ENCODE measurements around the gene FZR1.

Gene FZR1

DNA sequence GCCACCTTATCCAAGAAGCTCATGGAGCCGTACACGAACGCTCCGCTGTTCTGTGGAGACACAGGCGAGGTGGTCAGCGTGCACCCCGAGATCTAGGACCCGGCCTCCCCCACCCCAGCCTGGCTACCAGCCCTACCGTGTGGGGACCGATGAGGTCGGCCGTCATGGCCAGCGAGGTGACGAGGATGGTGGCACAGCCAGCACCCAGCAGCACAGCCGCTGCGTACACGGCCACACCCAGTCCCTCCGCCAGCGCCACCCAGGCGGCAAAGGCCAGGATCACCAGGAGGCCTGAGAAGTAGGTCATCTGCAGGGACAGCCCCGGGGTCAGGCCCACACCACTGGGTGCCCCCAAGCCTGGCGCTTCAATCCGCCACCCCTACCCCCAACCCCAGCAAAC, 40.0 kb downstream of the FZR1 start:
- DNase-seq: no peak
- H3K36me3 Mint-ChIP-seq (ENCODE audit: low read depth): peaks cover 4% of the 10 kb centered on the region
- TF ChIP-seq, protein P1, sequence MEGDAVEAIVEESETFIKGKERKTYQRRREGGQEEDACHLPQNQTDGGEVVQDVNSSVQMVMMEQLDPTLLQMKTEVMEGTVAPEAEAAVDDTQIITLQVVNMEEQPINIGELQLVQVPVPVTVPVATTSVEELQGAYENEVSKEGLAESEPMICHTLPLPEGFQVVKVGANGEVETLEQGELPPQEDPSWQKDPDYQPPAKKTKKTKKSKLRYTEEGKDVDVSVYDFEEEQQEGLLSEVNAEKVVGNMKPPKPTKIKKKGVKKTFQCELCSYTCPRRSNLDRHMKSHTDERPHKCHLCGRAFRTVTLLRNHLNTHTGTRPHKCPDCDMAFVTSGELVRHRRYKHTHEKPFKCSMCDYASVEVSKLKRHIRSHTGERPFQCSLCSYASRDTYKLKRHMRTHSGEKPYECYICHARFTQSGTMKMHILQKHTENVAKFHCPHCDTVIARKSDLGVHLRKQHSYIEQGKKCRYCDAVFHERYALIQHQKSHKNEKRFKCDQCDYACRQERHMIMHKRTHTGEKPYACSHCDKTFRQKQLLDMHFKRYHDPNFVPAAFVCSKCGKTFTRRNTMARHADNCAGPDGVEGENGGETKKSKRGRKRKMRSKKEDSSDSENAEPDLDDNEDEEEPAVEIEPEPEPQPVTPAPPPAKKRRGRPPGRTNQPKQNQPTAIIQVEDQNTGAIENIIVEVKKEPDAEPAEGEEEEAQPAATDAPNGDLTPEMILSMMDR (IDR thresholded peaks at IDR 0.05): no peak
- H3K27ac Mint-ChIP-seq: peak overlapping the region; percentile 92
- H3K9me3 Mint-ChIP-seq: no peaks in the 10 kb centered on the region
- H3K27me3 Mint-ChIP-seq (ENCODE audit: low read depth, poor library complexity): no peaks in the 10 kb centered on the region
- no peak overlapping the region for H3K4me3 Mint-ChIP-seq
- H3K4me1 Mint-ChIP-seq: no peaks in the 10 kb centered on the region

DNA sequence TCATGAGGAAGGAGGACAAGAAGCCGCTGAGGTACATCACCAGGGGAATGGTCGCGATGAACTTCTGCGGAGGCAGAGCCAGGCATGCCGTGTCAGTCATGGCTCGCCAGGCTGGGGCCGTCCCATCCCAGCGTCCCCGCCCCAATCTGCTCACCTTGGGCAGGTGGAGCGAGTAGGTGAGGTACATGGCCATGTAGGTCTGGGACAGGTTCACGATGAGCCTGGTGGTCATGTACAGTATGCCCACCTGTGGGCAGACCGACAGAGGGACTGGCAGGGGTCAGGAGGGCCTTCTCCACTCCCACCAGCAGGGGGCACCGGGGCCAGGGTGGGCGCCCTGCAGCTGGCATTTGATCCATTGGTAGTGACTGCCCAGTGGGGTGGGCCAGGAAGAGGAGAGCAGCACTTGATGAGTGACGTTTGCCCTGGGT, 41.2 kb downstream of the FZR1 start:
- no peak for DNase-seq
- no peaks in the 10 kb centered on the region for H3K27me3 Mint-ChIP-seq (ENCODE audit: low read depth, poor library complexity)
- no peaks in the 10 kb centered on the region for H3K4me1 Mint-ChIP-seq
- H3K36me3 Mint-ChIP-seq (ENCODE audit: low read depth): peaks cover 4% of the 10 kb centered on the region
- H3K9me3 Mint-ChIP-seq: no peaks in the 10 kb centered on the region
- TF ChIP-seq, protein P1 (IDR thresholded peaks at IDR 0.05): peak; percentile 18
- no peak overlapping the region for H3K4me3 Mint-ChIP-seq
- H3K27ac Mint-ChIP-seq: no peak overlapping the region

DNA sequence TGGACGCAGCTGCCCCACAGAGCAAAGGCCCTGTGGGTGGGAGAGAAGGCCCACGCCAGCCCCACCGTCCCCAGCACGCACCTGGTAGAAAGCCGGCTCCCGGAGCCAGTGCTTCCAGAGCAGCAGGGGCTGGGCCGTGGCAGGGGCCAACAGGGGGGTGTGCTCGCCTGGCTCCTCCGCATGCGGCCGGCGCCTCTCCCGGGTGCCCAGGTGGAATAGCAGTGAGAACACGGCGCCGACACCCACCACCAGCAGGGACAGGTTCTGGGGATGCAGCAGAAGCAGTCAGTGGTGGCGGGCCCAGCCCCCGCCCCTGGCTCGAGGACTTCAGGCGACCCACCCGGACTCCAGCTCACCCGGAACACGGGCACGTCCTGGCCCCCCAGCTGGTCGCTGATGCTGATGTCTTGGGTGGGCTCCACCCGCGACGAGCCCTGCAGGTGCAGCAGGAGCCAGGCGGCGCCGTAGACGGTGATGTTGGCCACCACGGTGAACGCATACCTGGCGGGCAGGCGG, 41.7 kb downstream of the FZR1 start:
- Mint-ChIP-seq H3K27ac (no peak overlapping the region), H3K36me3 (ENCODE audit: low read depth) (peaks cover 4% of the 10 kb centered on the region), H3K4me1 (no peaks in the 10 kb centered on the region), H3K27me3 (ENCODE audit: low read depth, poor library complexity) (no peaks in the 10 kb centered on the region), H3K4me3 (no peak overlapping the region), H3K9me3 (no peaks in the 10 kb centered on the region)
- DNase-seq: no peak
- TF ChIP-seq, protein P1 (IDR thresholded peaks at IDR 0.05): no peak

DNA sequence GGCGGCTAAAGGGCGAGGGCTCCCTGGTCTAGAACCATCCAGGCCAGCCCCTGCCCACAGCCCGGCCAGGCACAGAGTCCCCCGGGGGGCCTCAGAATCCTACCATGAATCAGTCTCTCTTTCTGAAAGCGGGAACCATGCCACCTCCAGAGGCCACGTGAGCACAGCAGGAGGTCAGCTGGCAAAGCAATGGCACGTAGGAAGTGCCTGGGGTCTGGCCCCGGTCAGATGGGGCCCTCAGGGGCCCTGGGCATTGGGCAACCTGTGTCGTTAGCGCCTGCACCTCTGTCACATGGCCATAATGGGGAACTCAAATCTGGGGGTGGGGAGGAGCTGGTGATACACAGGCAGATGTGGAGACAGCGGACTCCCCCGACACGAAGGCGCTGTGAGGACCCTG, 42.5 kb downstream of the FZR1 start:
- Mint-ChIP-seq H3K4me1 (no peaks in the 10 kb centered on the region), H3K36me3 (ENCODE audit: low read depth) (peaks cover 4% of the 10 kb centered on the region), H3K4me3 (no peak overlapping the region), H3K27me3 (ENCODE audit: low read depth, poor library complexity) (no peaks in the 10 kb centered on the region), H3K9me3 (no peaks in the 10 kb centered on the region), H3K27ac (no peak overlapping the region)
- TF ChIP-seq, protein P1 (IDR thresholded peaks at IDR 0.05): no peak
- DNase-seq: no peak

DNA sequence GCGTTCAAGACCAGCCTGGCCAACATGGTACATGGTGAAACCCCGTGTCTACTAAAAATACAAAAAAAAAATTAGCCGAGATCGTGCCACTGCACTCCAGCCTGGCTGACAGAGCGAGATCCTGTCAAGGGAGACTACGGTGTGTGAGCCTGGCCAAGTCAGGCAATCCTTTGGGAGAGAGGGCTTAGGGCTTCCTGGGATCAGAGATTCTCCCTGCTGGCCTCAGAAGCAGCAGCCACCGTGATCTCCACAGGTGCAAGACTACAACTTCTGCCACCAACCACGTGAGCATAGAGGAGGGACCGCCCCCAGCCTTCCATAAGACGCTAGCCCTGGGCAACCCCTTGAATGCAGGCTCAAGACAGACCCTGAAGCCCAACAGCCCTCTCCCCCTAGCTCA, 43.7 kb downstream of the FZR1 start:
- H3K36me3 Mint-ChIP-seq (ENCODE audit: low read depth): peaks cover 4% of the 10 kb centered on the region
- H3K4me3 Mint-ChIP-seq: no peak overlapping the region
- H3K27ac Mint-ChIP-seq: no peak overlapping the region
- DNase-seq: no peak
- no peaks in the 10 kb centered on the region for H3K27me3 Mint-ChIP-seq (ENCODE audit: low read depth, poor library complexity)
- peaks cover 6% of the 10 kb centered on the region for H3K4me1 Mint-ChIP-seq
- TF ChIP-seq, protein P1 (IDR thresholded peaks at IDR 0.05): no peak
- H3K9me3 Mint-ChIP-seq: no peaks in the 10 kb centered on the region

DNA sequence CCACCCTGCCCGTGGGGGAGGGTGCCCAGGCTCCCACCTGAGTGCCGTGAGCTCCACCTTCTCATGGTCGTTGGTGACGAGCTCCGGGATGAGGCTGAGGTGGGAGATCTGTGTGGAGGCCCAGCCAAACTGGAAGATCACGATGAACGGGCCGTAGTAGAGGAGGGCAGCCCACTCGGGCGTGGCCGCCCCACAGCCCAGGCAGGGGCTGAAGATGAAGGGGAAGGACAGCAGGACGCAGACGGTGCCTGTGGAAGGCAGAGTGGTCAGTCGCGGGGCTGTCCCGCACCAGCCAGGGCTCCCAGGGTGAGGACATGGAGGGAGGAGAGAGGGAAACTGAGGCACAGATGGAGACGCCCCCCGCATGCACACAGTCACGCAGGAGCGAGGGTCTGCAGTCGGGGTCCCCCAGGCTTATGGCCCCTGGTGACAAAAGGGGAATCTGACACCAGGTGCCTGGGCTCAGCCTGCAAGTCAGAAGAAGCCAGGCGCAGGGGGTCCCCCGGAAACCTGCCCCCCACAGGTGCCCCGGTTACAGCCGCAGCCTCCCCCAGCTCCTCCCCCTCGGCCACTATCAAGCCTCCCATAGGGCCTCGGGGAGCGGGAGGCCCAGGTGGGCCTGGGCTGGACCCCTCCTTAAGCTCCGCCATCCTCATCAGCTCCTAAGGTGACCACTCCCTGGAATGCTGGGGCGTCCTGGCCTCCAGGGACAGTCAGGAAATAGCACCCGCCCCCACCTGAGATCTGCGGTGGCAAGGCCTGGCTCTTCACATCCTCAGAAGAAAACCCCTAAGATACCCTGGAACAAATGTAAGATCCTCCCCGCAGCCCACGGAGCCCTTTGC, 45.1 kb downstream of the FZR1 start:
- no peaks in the 10 kb centered on the region for H3K36me3 Mint-ChIP-seq (ENCODE audit: low read depth)
- H3K4me3 Mint-ChIP-seq: no peak overlapping the region
- TF ChIP-seq, protein P1 (IDR thresholded peaks at IDR 0.05): no peak

More for the DNA sequence above, 45.1 kb downstream of the FZR1 start:
- Mint-ChIP-seq H3K4me1 (peaks cover 15% of the 10 kb centered on the region), H3K27me3 (ENCODE audit: low read depth, poor library complexity) (no peaks in the 10 kb centered on the region), H3K9me3 (no peaks in the 10 kb centered on the region), H3K27ac (no peak overlapping the region)
- no peak for DNase-seq

All from nephron progenitor cell (in vitro differentiated cells).